GM10266 (cell line): ENCODE data around the gene APOA5.
"Not testable (repeated sequence)": the region's sequence is repeated elsewhere in the genome, so short reads cannot be mapped to it uniquely, and the experiment has no call there.

ENCODE experiments used
- DNase-seq: peaks from one replicate; pipeline ENCODE4 v3.0.0; 2012; ENCODE audit errors: extremely low spot score
- CTCF ChIP-seq: IDR thresholded peaks from 2 replicates; pipeline ENCODE4 v1.5.1; 2012; ENCODE audit warnings: mild to moderate bottlenecking, low read depth; ENCODE audit not compliant: control insufficient read depth, insufficient read depth; ENCODE audit errors: missing control alignments

The APOA5 gene

GRCh38 chr11:116807601-116808261, 16.1 kb upstream of the APOA5 start:
- no peak for TF ChIP-seq CTCF
- DNase-seq, result no peak

- no peak for DNase-seq
Measured at GRCh38 chr11:116804001-116804400, 12.3 kb upstream of the APOA5 start.

GRCh38 chr11:116801662-116802061, 10.0 kb upstream of the APOA5 start:
- not testable (repeated sequence) for DNase-seq

More at GRCh38 chr11:116804001-116804400, 12.3 kb upstream of the APOA5 start:
- TF ChIP-seq CTCF, result no peak

GRCh38 chr11:116800610-116801009, 8.9 kb upstream of the APOA5 start:
- no peak for TF ChIP-seq CTCF
- DNase-seq, result no peak

- no peak for TF ChIP-seq CTCF
- no peak for DNase-seq
Measured at GRCh38 chr11:116798368-116798767, 6.7 kb upstream of the APOA5 start.

- no peak for TF ChIP-seq CTCF
Measured at GRCh38 chr11:116797816-116798215, 6.1 kb upstream of the APOA5 start.

GRCh38 chr11:116796548-116796947, 4.9 kb upstream of the APOA5 start:
- TF ChIP-seq CTCF, result no peak
- DNase-seq, result no peak

More at GRCh38 chr11:116797816-116798215, 6.1 kb upstream of the APOA5 start:
- DNase-seq, result no peak

- no peak for DNase-seq
- no peak for TF ChIP-seq CTCF
Measured at GRCh38 chr11:116794851-116795250, 3.2 kb upstream of the APOA5 start.
